Measurements from ENCODE around the gene MYF5. TPM values are rescaled to one million over a fixed set of nuclear protein-coding genes. Genes with fewer than 3 reads are reported as not detected.

MYF5 gene
- total and polyA plus RNA-seq, 2 of the 4 experiments (the other 2 are of a cell fraction): not detected

GRCh38 chr12:80684077-80684495 is 32.6 kb upstream of the MYF5 start:
- Histone ChIP-seq H3K4me1 (ENCODE audit: control insufficient read depth, insufficient read depth, low read length) (no peaks in the 10 kb centered on the region), H3K36me3 (ENCODE audit: control insufficient read depth, insufficient read depth, low read length) (no peaks in the 10 kb centered on the region), H2BK20ac (ENCODE audit: low read depth, low read length) (no peak overlapping the region), H3K79me1 (ENCODE audit: low read depth in 1 of 2, low read length in 2 of 2) (no peaks in the 10 kb centered on the region), H3K27me3 (ENCODE audit: control insufficient read depth, insufficient read depth, low read length) (no peaks in the 10 kb centered on the region), H3K9me3 (ENCODE audit: control insufficient read depth, insufficient read depth, low read length) (no peaks in the 10 kb centered on the region), H4K5ac (ENCODE audit: low read depth, low read length) (no peak overlapping the region), H2BK15ac (ENCODE audit: low read depth, low read length) (no peak overlapping the region), H3K18ac (ENCODE audit: low read depth, low read length) (no peak overlapping the region), H3K9ac (ENCODE audit: low read depth, low read length) (no peak overlapping the region), H2BK5ac (ENCODE audit: low read depth, low read length, poor library complexity, severe bottlenecking) (no peak overlapping the region), H4K91ac (ENCODE audit: insufficient read depth, low read depth, low read length) (no peak overlapping the region), H2AFZ (replicated peaks; ENCODE audit: low read length, poor library complexity) (no peak overlapping the region), H3K4me2 (ENCODE audit: low read depth, low read length) (no peak overlapping the region), H3K23ac (ENCODE audit: low read depth, low read length) (no peak overlapping the region), H3K27ac (ENCODE audit: insufficient read depth, low read length) (no peak overlapping the region), H3K14ac (replicated peaks; ENCODE audit: low read depth, low read length) (no peak overlapping the region), H2BK120ac (ENCODE audit: low read depth, low read length) (no peak overlapping the region), H4K8ac (ENCODE audit: low read depth in 2 of 2, low read length in 2 of 2) (no peak overlapping the region), H3K4ac (ENCODE audit: low read depth, low read length) (no peak overlapping the region), H2AK5ac (ENCODE audit: low read depth, low read length) (no peak overlapping the region), H3K9me1 (ENCODE audit: insufficient read depth, low read length) (no peaks in the 10 kb centered on the region), H4K20me1 (ENCODE audit: insufficient read depth, low read length) (no peaks in the 10 kb centered on the region), H3K56ac (ENCODE audit: extremely low read depth, insufficient read depth, low read length) (no peak overlapping the region), H3K4me3 (ENCODE audit: insufficient read depth, low read depth, low read length) (no peak overlapping the region), H2AK9ac (replicated peaks; ENCODE audit: low read depth, low read length, poor library complexity) (no peak overlapping the region)
- in situ Hi-C loops (cut with MboI; ENCODE audit: low sequenced_read_pairs): no loop called here
- dilution Hi-C loops (cut with HindIII; ENCODE audit: low sequenced_read_pairs, unreplicated experiment): no loop called here
- WGBS, 2 experiments (ENCODE audit: extremely low coverage in 2 of 2, insufficient read length in 1 of 2): 57% methylated on average over 1 of the region's 7 CpGs; no CpG with 5 or more reads in 1 of the 2 experiments
- ChIA-PET POLR2A (ENCODE audit: unreplicated experiment) (no interaction called here), CTCF (no interaction called here)
- TF ChIP-seq ELK1 (IDR thresholded peaks at IDR 0.05; ENCODE audit: borderline replicate concordance, low read depth, low read length) (no peak), CEBPB (IDR thresholded peaks at IDR 0.05; ENCODE audit: low read depth, low read length) (no peak), MXI1 (IDR thresholded peaks at IDR 0.05; ENCODE audit: borderline replicate concordance, low read depth, low read length) (no peak), NFE2L2 (IDR thresholded peaks at IDR 0.05; ENCODE audit: low read depth, low read length) (no peak), MAZ (IDR thresholded peaks at IDR 0.05; ENCODE audit: borderline replicate concordance, low read depth, low read length) (no peak), BHLHE40 (IDR thresholded peaks at IDR 0.05; ENCODE audit: low read depth, low read length) (no peak), POLR2A (IDR thresholded peaks at IDR 0.05; ENCODE audit: low read depth, low read length) (no peak), CHD1 (IDR thresholded peaks at IDR 0.05; ENCODE audit: low read depth, low read length) (no peak), RAD21 (IDR thresholded peaks at IDR 0.05; ENCODE audit: low read length) (no peak), USF2 (IDR thresholded peaks at IDR 0.05; ENCODE audit: low read depth, low read length) (no peak), MAFK (IDR thresholded peaks at IDR 0.05; ENCODE audit: low read depth, low read length) (no peak)
- intact Hi-C loops (cut with micrococcal nuclease): no loop called here
- no peak for ATAC-seq (ENCODE audit: low read depth)
- no TSS peak for BruUV-seq (replicated peaks)
- no peak for DNase-seq
